H1 (cell line): Measurements from ENCODE around the gene BIN1. TPM values are rescaled to one million over a fixed set of nuclear protein-coding genes. Genes with fewer than 3 reads are reported as not detected.

ENCODE experiments used
- PHF8 ChIP-seq: fragments of 200-600 bp; sonication (generic); conservative IDR thresholded peaks from 2 replicates; pipeline ENCODE4 v1.7.1; 2012; ENCODE audit warnings: low read depth, mild to moderate bottlenecking, inconsistent platforms, low read length, moderate library complexity
- RFX5 ChIP-seq: IDR thresholded peaks from 2 replicates; pipeline ENCODE4 v1.6.1; 2011; ENCODE audit warnings: low read depth, low read length, improper control_type of control experiment, borderline replicate concordance
- SRF ChIP-seq: IDR thresholded peaks from 2 replicates; pipeline ENCODE4 v1.6.1; 2011; ENCODE audit warnings: mild to moderate bottlenecking, low read depth, low read length, moderate library complexity
- polyA plus RNA-seq, 7 experiments: library from polyadenylated mRNA; depleted of rRNA in 3 of 7; stranded (reverse) in 5 of 7; unstranded in 2 of 7; fragments of >200 nt in 5 of 7; fragments of 200-250 nt in 2 of 7; gene quantifications; 1 replicate in 5 of 7; 2 replicates in 1 of 7; 4 replicates in 1 of 7; pipeline versions ENCODE4 v1.2.1 to v1.2.3, GENCODE V29; 2011 to 2013; ENCODE audit warnings: missing spikeins in 2 of 7, mixed read lengths in 2 of 7
- total RNA-seq: library from RNA; stranded (reverse); fragmentation: NEBNext Ultra II Directional; extraction: Animal tissue kit (Norgen Biotek cat#: 25700); gene quantifications from 2 replicates; pipeline ENCODE4 v1.2.1, GENCODE V29; 2021

The BIN1 gene
- total and polyA plus RNA-seq, 2 of the 8 experiments (the other 6 are each of a cell fraction or from before 2014, with no cell fraction given), result 23.6 to 35.6 TPM

- TF ChIP-seq RFX5 (no peak), SRF (no peak), PHF8 (no peak)
- TF ChIP-seq, all 59 proteins: peak for 0
These were observed 17.5 kb upstream of the BIN1 start (continued) for GRCh38 chr2:127124426-127124825.
